HepG2 (cell line): Measurements from ENCODE around the gene RNASE7. TPM values are rescaled to one million over a fixed set of nuclear protein-coding genes. Genes with fewer than 3 reads are reported as not detected.

Experiments
- ESRRA ChIP-seq: sonication (generic); formaldehyde crosslinking; IDR thresholded peaks from 2 replicates; pipeline ENCODE4 v1.5.1; 2020; ENCODE audit warnings: mild to moderate bottlenecking, low read depth, missing genetic modification reagents
- FOXK1 ChIP-seq: sonication (generic); formaldehyde crosslinking; IDR thresholded peaks from 2 replicates; pipeline ENCODE4 v1.4.0; 2020; ENCODE audit warnings: low read depth, missing genetic modification reagents, borderline replicate concordance
- HNRNPK ChIP-seq: fragments of 200-400 bp; formaldehyde crosslinking; IDR thresholded peaks from 2 replicates; pipeline ENCODE4 v1.6.1; 2018; ENCODE audit warnings: low read length, low read depth, moderate library complexity, mild to moderate bottlenecking; ENCODE audit not compliant: poor library complexity, severe bottlenecking
- PPARG ChIP-seq: conservative IDR thresholded peaks from 2 replicates; pipeline ENCODE4 v1.6.1; 2016; ENCODE audit warnings: missing biosample characterization, missing genetic modification reagents
- RORA ChIP-seq: sonication (generic); formaldehyde crosslinking; IDR thresholded peaks from 2 replicates; pipeline ENCODE4 v1.5.0; 2020; ENCODE audit warnings: mild to moderate bottlenecking, missing genetic modification reagents, moderate library complexity
- SMARCC2 ChIP-seq: fragments of 450-650 bp; IDR thresholded peaks from 2 replicates; pipeline ENCODE4 v1.6.1; 2017; ENCODE audit warnings: antibody characterized with exemption, mild to moderate bottlenecking
- TARDBP ChIP-seq: sonication (generic); formaldehyde crosslinking; IDR thresholded peaks from 2 replicates; pipeline ENCODE4 v1.8.0; 2022; ENCODE audit warnings: mild to moderate bottlenecking, missing genetic modification reagents
- TFE3 ChIP-seq: IDR thresholded peaks from 2 replicates; pipeline ENCODE4 v1.6.1; 2016
- TMF1 ChIP-seq: sonication (generic); formaldehyde crosslinking; IDR thresholded peaks from 2 replicates; pipeline ENCODE4 v1.8.1; 2022; ENCODE audit warnings: low read depth, missing genetic modification reagents
- ZBTB34 ChIP-seq: sonication (generic); formaldehyde crosslinking; IDR thresholded peaks from 2 replicates; pipeline ENCODE4 v1.8.0; 2022; ENCODE audit warnings: mild to moderate bottlenecking, missing genetic modification reagents
- ZC3H13 ChIP-seq: sonication (generic); formaldehyde crosslinking; IDR thresholded peaks from 2 replicates; pipeline ENCODE4 v1.8.1; 2023; ENCODE audit warnings: mild to moderate bottlenecking, missing genetic modification reagents, moderate library complexity
- ZFAT ChIP-seq: sonication (generic); formaldehyde crosslinking; conservative IDR thresholded peaks from 2 replicates; pipeline ENCODE4 v1.8.1; 2023; ENCODE audit warnings: missing genetic modification reagents, inconsistent platforms
- ZNF333 ChIP-seq: sonication (generic); formaldehyde crosslinking; IDR thresholded peaks from 2 replicates; pipeline ENCODE4 v1.4.0; 2020; ENCODE audit warnings: mild to moderate bottlenecking, missing genetic modification reagents, borderline replicate concordance
- ZNF431 ChIP-seq: sonication (generic); formaldehyde crosslinking; IDR thresholded peaks from 2 replicates; pipeline ENCODE4 v1.9.0; 2022; ENCODE audit warnings: missing genetic modification reagents, low read depth, mild to moderate bottlenecking, borderline replicate concordance
- ZNF484 ChIP-seq: sonication (generic); formaldehyde crosslinking; IDR thresholded peaks from 2 replicates; pipeline ENCODE4 v1.5.1; 2020; ENCODE audit warnings: mild to moderate bottlenecking, low read depth, missing genetic modification reagents, borderline replicate concordance
- ZNF766 ChIP-seq: sonication (generic); formaldehyde crosslinking; IDR thresholded peaks from 2 replicates; pipeline ENCODE4 v1.5.0; 2020; ENCODE audit warnings: missing genetic modification reagents, borderline replicate concordance
- ZSCAN22 ChIP-seq: sonication (generic); formaldehyde crosslinking; IDR thresholded peaks from 2 replicates; pipeline ENCODE4 v1.4.0; 2020; ENCODE audit warnings: mild to moderate bottlenecking, missing genetic modification reagents
- polyA plus RNA-seq, 8 experiments: library from polyadenylated mRNA; depleted of rRNA in 3 of 8; stranded (reverse) in 7 of 8; unstranded in 1 of 8; fragments of >200 nt; fragmentation: Illumina TruSeq in 4 of 8; extraction: Trizol in 4 of 8; gene quantifications; 2 replicates each; pipeline versions ENCODE4 v1.2.1 to v1.2.3, GENCODE V29; 2011 to 2016; ENCODE audit warnings: low read depth in 4 of 8, missing spikeins in 1 of 8, mixed read lengths in 1 of 8; ENCODE audit not compliant: insufficient read depth in 1 of 8
- total RNA-seq, 5 experiments: library from RNA; depleted of rRNA; stranded (reverse); fragments of >200 nt; fragmentation: Illumina TruSeq; extraction: Trizol; gene quantifications; 2 replicates each; pipeline ENCODE4 v1.2.3, GENCODE V29; 2016; ENCODE audit warnings: low read depth in 1 of 5
- TF ChIP-seq, protein P1 (sequence below): IDR thresholded peaks from 2 replicates; pipeline ENCODE4 v1.4.0; 2020; ENCODE audit warnings: mild to moderate bottlenecking, missing genetic modification reagents
- TF ChIP-seq, protein P2 (sequence below): IDR thresholded peaks from 2 replicates; pipeline ENCODE4 v1.6.1; 2016; ENCODE audit warnings: missing compliant biosample characterization, missing genetic modification reagents, borderline replicate concordance

Gene RNASE7
- total and polyA plus RNA-seq, 2 of the 13 experiments (the other 11 are each of a cell fraction or from before 2014, with no cell fraction given): 0.04 TPM; not detected in 1

GRCh38 chr14:21069388-21070082 is 27.4 kb downstream of the RNASE7 start (continued):
- TF ChIP-seq, protein P1, sequence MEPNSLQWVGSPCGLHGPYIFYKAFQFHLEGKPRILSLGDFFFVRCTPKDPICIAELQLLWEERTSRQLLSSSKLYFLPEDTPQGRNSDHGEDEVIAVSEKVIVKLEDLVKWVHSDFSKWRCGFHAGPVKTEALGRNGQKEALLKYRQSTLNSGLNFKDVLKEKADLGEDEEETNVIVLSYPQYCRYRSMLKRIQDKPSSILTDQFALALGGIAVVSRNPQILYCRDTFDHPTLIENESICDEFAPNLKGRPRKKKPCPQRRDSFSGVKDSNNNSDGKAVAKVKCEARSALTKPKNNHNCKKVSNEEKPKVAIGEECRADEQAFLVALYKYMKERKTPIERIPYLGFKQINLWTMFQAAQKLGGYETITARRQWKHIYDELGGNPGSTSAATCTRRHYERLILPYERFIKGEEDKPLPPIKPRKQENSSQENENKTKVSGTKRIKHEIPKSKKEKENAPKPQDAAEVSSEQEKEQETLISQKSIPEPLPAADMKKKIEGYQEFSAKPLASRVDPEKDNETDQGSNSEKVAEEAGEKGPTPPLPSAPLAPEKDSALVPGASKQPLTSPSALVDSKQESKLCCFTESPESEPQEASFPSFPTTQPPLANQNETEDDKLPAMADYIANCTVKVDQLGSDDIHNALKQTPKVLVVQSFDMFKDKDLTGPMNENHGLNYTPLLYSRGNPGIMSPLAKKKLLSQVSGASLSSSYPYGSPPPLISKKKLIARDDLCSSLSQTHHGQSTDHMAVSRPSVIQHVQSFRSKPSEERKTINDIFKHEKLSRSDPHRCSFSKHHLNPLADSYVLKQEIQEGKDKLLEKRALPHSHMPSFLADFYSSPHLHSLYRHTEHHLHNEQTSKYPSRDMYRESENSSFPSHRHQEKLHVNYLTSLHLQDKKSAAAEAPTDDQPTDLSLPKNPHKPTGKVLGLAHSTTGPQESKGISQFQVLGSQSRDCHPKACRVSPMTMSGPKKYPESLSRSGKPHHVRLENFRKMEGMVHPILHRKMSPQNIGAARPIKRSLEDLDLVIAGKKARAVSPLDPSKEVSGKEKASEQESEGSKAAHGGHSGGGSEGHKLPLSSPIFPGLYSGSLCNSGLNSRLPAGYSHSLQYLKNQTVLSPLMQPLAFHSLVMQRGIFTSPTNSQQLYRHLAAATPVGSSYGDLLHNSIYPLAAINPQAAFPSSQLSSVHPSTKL (CRISPR knock-in tag): peak; percentile 29; the same call in 1 of the 2 replicates
- TF ChIP-seq ZBTB34 (CRISPR knock-in tag): no peak
- TF ChIP-seq, protein P2, sequence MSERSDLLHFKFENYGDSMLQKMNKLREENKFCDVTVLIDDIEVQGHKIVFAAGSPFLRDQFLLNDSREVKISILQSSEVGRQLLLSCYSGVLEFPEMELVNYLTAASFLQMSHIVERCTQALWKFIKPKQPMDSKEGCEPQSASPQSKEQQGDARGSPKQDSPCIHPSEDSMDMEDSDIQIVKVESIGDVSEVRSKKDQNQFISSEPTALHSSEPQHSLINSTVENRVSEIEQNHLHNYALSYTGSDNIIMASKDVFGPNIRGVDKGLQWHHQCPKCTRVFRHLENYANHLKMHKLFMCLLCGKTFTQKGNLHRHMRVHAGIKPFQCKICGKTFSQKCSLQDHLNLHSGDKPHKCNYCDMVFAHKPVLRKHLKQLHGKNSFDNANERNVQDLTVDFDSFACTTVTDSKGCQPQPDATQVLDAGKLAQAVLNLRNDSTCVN (CRISPR knock-in tag): 0 out of 2 replicates have a peak, but pooled peaks have one; percentile 18
- no peak for TF ChIP-seq ZFAT (CRISPR knock-in tag)
- peak; percentile 51; the same call in 1 of the 2 replicates for TF ChIP-seq ZNF333
- TF ChIP-seq SMARCC2: no peak
- TF ChIP-seq ZNF766 (CRISPR knock-in tag): no peak
- TF ChIP-seq ZNF484: no peak
- no peak; the same call in 1 of the 2 replicates for TF ChIP-seq PPARG (CRISPR knock-in tag)
- TF ChIP-seq ESRRA: no peak
- no peak; the same call in 1 of the 2 replicates for TF ChIP-seq TFE3 (CRISPR knock-in tag)
- no peak for TF ChIP-seq ZNF431 (CRISPR knock-in tag)
- no peak for TF ChIP-seq RORA
- TF ChIP-seq ZSCAN22 (CRISPR knock-in tag): peak; percentile 68; the same call in 1 of the 2 replicates
- TF ChIP-seq TMF1: no peak
- TF ChIP-seq HNRNPK: no peak
- TF ChIP-seq FOXK1: no peak
- TF ChIP-seq TARDBP: peak; percentile 31; the same call in 1 of the 2 replicates
- TF ChIP-seq ZC3H13 (CRISPR knock-in tag): peak; percentile 94
